OCI-LY3 (cell line): ENCODE data around the gene GRIK1.

Source experiments
- EZH2phosphoT487 ChIP-seq: fragments of 200-600 bp; shearing (Covaris generic); IDR thresholded peaks from 2 replicates; pipeline ENCODE4 v1.6.1; 2018; ENCODE audit warnings: antibody characterized with exemption, mixed run types, low read depth
- TF ChIP-seq, protein P1 (sequence below): fragments of 200-600, 300-600 bp; sonication (generic); IDR thresholded peaks from 2 replicates; pipeline ENCODE4 v1.5.1; 2014; ENCODE audit warnings: antibody characterized with exemption, low read length, low read depth

DNA sequence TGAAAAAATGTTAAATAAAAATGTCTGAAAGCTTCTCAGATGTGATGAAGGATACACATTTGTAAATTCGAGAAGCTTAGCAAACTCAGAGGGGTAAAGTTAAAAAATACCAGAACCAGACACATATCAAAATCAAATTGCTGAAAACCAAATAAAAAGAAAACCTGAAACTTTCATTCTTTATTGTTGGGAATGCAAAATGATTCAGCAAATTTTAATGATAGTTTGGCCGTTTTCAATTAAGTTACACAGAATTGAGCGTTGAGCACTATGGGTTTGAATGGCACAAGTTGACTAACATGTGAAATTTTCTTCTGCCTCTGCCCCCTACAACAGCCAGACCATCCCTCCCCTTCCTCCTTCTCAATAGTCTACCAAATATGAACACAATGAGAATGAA is 33.5 kb upstream of the GRIK1 start:
- TF ChIP-seq, protein P1, sequence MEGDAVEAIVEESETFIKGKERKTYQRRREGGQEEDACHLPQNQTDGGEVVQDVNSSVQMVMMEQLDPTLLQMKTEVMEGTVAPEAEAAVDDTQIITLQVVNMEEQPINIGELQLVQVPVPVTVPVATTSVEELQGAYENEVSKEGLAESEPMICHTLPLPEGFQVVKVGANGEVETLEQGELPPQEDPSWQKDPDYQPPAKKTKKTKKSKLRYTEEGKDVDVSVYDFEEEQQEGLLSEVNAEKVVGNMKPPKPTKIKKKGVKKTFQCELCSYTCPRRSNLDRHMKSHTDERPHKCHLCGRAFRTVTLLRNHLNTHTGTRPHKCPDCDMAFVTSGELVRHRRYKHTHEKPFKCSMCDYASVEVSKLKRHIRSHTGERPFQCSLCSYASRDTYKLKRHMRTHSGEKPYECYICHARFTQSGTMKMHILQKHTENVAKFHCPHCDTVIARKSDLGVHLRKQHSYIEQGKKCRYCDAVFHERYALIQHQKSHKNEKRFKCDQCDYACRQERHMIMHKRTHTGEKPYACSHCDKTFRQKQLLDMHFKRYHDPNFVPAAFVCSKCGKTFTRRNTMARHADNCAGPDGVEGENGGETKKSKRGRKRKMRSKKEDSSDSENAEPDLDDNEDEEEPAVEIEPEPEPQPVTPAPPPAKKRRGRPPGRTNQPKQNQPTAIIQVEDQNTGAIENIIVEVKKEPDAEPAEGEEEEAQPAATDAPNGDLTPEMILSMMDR = no peak
- no peak for TF ChIP-seq EZH2phosphoT487
